ENCODE data around the gene CLN3.
"Not testable (repeated sequence)": the region's sequence is repeated elsewhere in the genome, so short reads cannot be mapped to it uniquely, and the experiment has no call there.

Gene CLN3

GRCh38 chr16:28438899-28439298, 53.0 kb downstream of the CLN3 start:
- not testable (repeated sequence) for H3K27ac ChIP-seq (ENCODE audit: low read depth, low read length); H3K36me3 ChIP-seq (ENCODE audit: low read length); H3K79me2 ChIP-seq (ENCODE audit: insufficient read depth, low read length); H3K9ac ChIP-seq (ENCODE audit: low read length); H3K9me3 ChIP-seq (ENCODE audit: insufficient read depth, low read length); H3K4me3 ChIP-seq (ENCODE audit: insufficient read depth, low read length, poor library complexity, severe bottlenecking); H3K9me2 ChIP-seq (replicated peaks; ENCODE audit: insufficient read depth, low read length); H2AFZ ChIP-seq (ENCODE audit: low read depth, low read length, severe bottlenecking); H4K20me1 ChIP-seq (ENCODE audit: low read depth, low read length); H3K4me2 ChIP-seq (ENCODE audit: low read depth, low read length, poor library complexity, severe bottlenecking); H3K27me3 ChIP-seq (ENCODE audit: low read length); H3F3A ChIP-seq (ENCODE audit: insufficient read depth)

- not testable (repeated sequence) for H3K9me3 ChIP-seq (ENCODE audit: insufficient read depth, low read length); H2AFZ ChIP-seq (ENCODE audit: low read depth, low read length, severe bottlenecking); H3K27ac ChIP-seq (ENCODE audit: low read depth, low read length); H3K9ac ChIP-seq (ENCODE audit: low read length); H3K4me2 ChIP-seq (ENCODE audit: low read depth, low read length, poor library complexity, severe bottlenecking); H3K79me2 ChIP-seq (ENCODE audit: insufficient read depth, low read length); H3K4me3 ChIP-seq (ENCODE audit: insufficient read depth, low read length, poor library complexity, severe bottlenecking); H3K9me2 ChIP-seq (replicated peaks; ENCODE audit: insufficient read depth, low read length); H3K27me3 ChIP-seq (ENCODE audit: low read length); H3F3A ChIP-seq (ENCODE audit: insufficient read depth); H4K20me1 ChIP-seq (ENCODE audit: low read depth, low read length); H3K36me3 ChIP-seq (ENCODE audit: low read length)
Measured at GRCh38 chr16:28435340-28435739, 56.5 kb downstream of the CLN3 start.

All from SU-DHL-6 (cell line).